Measurements from ENCODE around the gene FRMPD1. TPM values are rescaled to one million over a fixed set of nuclear protein-coding genes. Genes with fewer than 3 reads are reported as not detected.
A peak's percentile ranks its signal among the peaks of the same experiment; 100 is the strongest.

Gene FRMPD1
- total and polyA plus RNA-seq, 2 of the 4 experiments (the other 2 are of a cell fraction): not detected

GRCh38 chr9:37609735-37610397 is 40.9 kb upstream of the FRMPD1 start:
- in situ Hi-C loops (cut with MboI; ENCODE audit: low sequenced_read_pairs) (no loop called here), intact Hi-C loops (cut with micrococcal nuclease) (no loop called here), dilution Hi-C loops (cut with HindIII; ENCODE audit: low sequenced_read_pairs, unreplicated experiment) (no loop called here)
- no peaks in the 10 kb centered on the region for H3K9me1 ChIP-seq (ENCODE audit: insufficient read depth, low read length)
- peak overlapping the region; percentile 14 for H2AFZ ChIP-seq (replicated peaks; ENCODE audit: low read length, poor library complexity)
- no peak overlapping the region for H3K4ac ChIP-seq (ENCODE audit: low read depth, low read length)
- no peaks in the 10 kb centered on the region for H3K79me1 ChIP-seq (ENCODE audit: low read depth in 1 of 2, low read length in 2 of 2)
- no peak overlapping the region for H2BK20ac ChIP-seq (ENCODE audit: low read depth, low read length)
- H4K8ac ChIP-seq (ENCODE audit: low read depth in 2 of 2, low read length in 2 of 2): no peak overlapping the region
- H2AK5ac ChIP-seq (ENCODE audit: low read depth, low read length): no peak overlapping the region
- H3K27ac ChIP-seq (ENCODE audit: insufficient read depth, low read length): no peak overlapping the region
- H3K27me3 ChIP-seq (ENCODE audit: control insufficient read depth, insufficient read depth, low read length): peaks cover 25% of the 10 kb centered on the region
- BruUV-seq (replicated peaks): no TSS peak
- H4K20me1 ChIP-seq (ENCODE audit: insufficient read depth, low read length): no peaks in the 10 kb centered on the region
- TF ChIP-seq CEBPB (IDR thresholded peaks at IDR 0.05; ENCODE audit: low read depth, low read length) (no peak), MXI1 (IDR thresholded peaks at IDR 0.05; ENCODE audit: borderline replicate concordance, low read depth, low read length) (no peak), MAFK (IDR thresholded peaks at IDR 0.05; ENCODE audit: low read depth, low read length) (no peak), POLR2A (IDR thresholded peaks at IDR 0.05; ENCODE audit: low read depth, low read length) (no peak), BHLHE40 (IDR thresholded peaks at IDR 0.05; ENCODE audit: low read depth, low read length) (no peak), SMC3 (IDR thresholded peaks at IDR 0.05; ENCODE audit: low read depth, low read length) (no peak), NFE2L2 (IDR thresholded peaks at IDR 0.05; ENCODE audit: low read depth, low read length) (no peak), CHD1 (IDR thresholded peaks at IDR 0.05; ENCODE audit: low read depth, low read length) (no peak), CTCF (conservative IDR thresholded peaks at IDR 0.05; ENCODE audit: low read depth, low read length) (no peak), RAD21 (IDR thresholded peaks at IDR 0.05; ENCODE audit: low read length) (no peak)
- H3K14ac ChIP-seq (replicated peaks; ENCODE audit: low read depth, low read length): no peak overlapping the region
- DNase-seq: no peak
- CTCF ChIA-PET: no interaction called here
- no peak overlapping the region for H4K5ac ChIP-seq (ENCODE audit: low read depth, low read length)
- no peak overlapping the region for H3K9ac ChIP-seq (ENCODE audit: low read depth, low read length)
- H3K36me3 ChIP-seq (ENCODE audit: control insufficient read depth, insufficient read depth, low read length): no peaks in the 10 kb centered on the region
- no peak overlapping the region for H2BK5ac ChIP-seq (ENCODE audit: low read depth, low read length, poor library complexity, severe bottlenecking)
- H3K56ac ChIP-seq (ENCODE audit: extremely low read depth, insufficient read depth, low read length): no peak overlapping the region
- H2BK120ac ChIP-seq (ENCODE audit: low read depth, low read length): no peak overlapping the region
- no peaks in the 10 kb centered on the region for H3K9me3 ChIP-seq (ENCODE audit: control insufficient read depth, insufficient read depth, low read length)
- H4K91ac ChIP-seq (ENCODE audit: insufficient read depth, low read depth, low read length): no peak overlapping the region
- 71% methylated on average over 1 of the region's 6 CpGs; no CpG with 5 or more reads in 1 of the 2 experiments for WGBS, 2 experiments (ENCODE audit: extremely low coverage in 2 of 2, insufficient read length in 1 of 2)
- H3K4me3 ChIP-seq (ENCODE audit: insufficient read depth, low read depth, low read length): no peak overlapping the region
- H2AK9ac ChIP-seq (replicated peaks; ENCODE audit: low read depth, low read length, poor library complexity): no peak overlapping the region
- POLR2A ChIA-PET (ENCODE audit: unreplicated experiment): no interaction called here
- H3K4me2 ChIP-seq (ENCODE audit: low read depth, low read length): no peak overlapping the region
- no peak overlapping the region for H3K18ac ChIP-seq (ENCODE audit: low read depth, low read length)
- H2BK15ac ChIP-seq (ENCODE audit: low read depth, low read length): no peak overlapping the region
- no peak for ATAC-seq (ENCODE audit: low read depth)
- H3K4me1 ChIP-seq (ENCODE audit: control insufficient read depth, insufficient read depth, low read length): no peaks in the 10 kb centered on the region
- no peak overlapping the region for H3K23ac ChIP-seq (ENCODE audit: low read depth, low read length)

Measured in IMR-90 (cell line).